Uterus (tissue), 2 donors: ENCODE measurements around the gene MBD3L1.

Experiments used
- CTCF ChIP-seq, 4 experiments: fragments of 200-600 bp in 2 of 4; fragments of 450-650 bp in 2 of 4; sonication (generic) in 2 of 4; IDR thresholded peaks; one replicate each; pipeline ENCODE4 v1.5.1; 2016 to 2019; ENCODE audit warnings: antibody characterized with exemption in 4 of 4, mild to moderate bottlenecking in 2 of 4, moderate library complexity in 1 of 4
- POLR2A ChIP-seq, 2 donors: fragments of 450-650 bp; IDR thresholded peaks; one replicate each; pipeline ENCODE4 v1.6.1; 2016; ENCODE audit warnings: antibody characterized with exemption in 2 of 2, mild to moderate bottlenecking in 1 of 2, moderate library complexity in 1 of 2

GRCh38 chr19:8806661-8807060 lies 25.5 kb upstream of the MBD3L1 start:
- TF ChIP-seq CTCF (IDR thresholded peaks at IDR 0.05), result no peak
- no peak for TF ChIP-seq POLR2A (IDR thresholded peaks at IDR 0.05)
